ENCODE results near the gene CPT1C. TPM values are rescaled to one million over a fixed set of nuclear protein-coding genes. Genes with fewer than 3 reads are reported as not detected.

The CPT1C gene
- polyA plus RNA-seq, 1 donor from 2014 or later: 204 TPM

DNA sequence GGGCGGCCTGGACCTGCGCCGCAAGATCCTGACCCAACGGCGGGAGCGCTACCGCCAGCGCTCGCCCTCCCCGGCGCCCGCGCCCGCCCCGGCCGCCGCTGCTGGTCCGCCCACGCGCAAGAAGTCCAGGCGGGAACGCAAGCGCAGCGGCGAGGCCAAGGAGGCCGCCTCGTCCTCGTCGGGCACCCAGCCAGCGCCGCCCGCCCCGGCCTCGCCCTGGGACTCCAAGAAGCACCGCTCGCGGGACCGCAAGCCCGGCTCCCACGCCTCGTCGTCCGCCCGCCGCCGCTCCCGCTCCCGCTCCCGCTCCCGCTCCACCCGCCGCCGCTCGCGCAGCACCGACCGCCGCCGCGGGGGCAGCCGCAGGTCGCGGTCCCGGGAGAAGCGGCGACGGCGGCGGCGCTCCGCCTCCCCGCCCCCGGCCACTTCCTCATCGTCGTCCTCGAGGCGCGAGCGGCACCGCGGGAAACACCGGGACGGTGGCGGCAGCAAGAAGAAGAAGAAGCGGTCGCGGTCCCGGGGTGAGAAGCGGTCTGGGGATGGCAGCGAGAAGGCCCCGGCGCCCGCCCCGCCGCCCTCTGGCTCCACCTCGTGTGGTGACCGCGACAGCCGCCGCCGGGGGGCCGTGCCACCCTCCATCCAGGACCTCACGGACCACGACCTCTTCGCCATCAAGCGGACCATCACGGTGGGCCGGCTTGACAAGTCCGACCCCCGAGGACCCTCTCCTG is 38.9 kb upstream of the CPT1C start:
- H3F3A ChIP-seq (ENCODE audit: insufficient read depth, low read length, poor library complexity, severe bottlenecking): no peaks in the 10 kb centered on the region
- TF ChIP-seq TAF1 (IDR thresholded peaks at IDR 0.05; ENCODE audit: low read depth) (no peak), EP300 (conservative IDR thresholded peaks at IDR 0.05; ENCODE audit: poor library complexity, severe bottlenecking) (no peak), POLR2AphosphoS5 (IDR thresholded peaks at IDR 0.05) (no peak), MXI1 (conservative IDR thresholded peaks at IDR 0.05; ENCODE audit: poor library complexity, severe bottlenecking) (no peak), SMC3 (conservative IDR thresholded peaks at IDR 0.05; ENCODE audit: poor library complexity) (no peak), RAD21 (conservative IDR thresholded peaks at IDR 0.05) (no peak), EZH2 (IDR thresholded peaks at IDR 0.05; ENCODE audit: borderline replicate concordance, insufficient read depth, low read length, poor library complexity, severe bottlenecking) (no peak)
- TF ChIP-seq, protein P1, sequence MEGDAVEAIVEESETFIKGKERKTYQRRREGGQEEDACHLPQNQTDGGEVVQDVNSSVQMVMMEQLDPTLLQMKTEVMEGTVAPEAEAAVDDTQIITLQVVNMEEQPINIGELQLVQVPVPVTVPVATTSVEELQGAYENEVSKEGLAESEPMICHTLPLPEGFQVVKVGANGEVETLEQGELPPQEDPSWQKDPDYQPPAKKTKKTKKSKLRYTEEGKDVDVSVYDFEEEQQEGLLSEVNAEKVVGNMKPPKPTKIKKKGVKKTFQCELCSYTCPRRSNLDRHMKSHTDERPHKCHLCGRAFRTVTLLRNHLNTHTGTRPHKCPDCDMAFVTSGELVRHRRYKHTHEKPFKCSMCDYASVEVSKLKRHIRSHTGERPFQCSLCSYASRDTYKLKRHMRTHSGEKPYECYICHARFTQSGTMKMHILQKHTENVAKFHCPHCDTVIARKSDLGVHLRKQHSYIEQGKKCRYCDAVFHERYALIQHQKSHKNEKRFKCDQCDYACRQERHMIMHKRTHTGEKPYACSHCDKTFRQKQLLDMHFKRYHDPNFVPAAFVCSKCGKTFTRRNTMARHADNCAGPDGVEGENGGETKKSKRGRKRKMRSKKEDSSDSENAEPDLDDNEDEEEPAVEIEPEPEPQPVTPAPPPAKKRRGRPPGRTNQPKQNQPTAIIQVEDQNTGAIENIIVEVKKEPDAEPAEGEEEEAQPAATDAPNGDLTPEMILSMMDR (IDR thresholded peaks at IDR 0.05; ENCODE audit: poor library complexity, severe bottlenecking): no peak
- TF ChIP-seq, protein P2, sequence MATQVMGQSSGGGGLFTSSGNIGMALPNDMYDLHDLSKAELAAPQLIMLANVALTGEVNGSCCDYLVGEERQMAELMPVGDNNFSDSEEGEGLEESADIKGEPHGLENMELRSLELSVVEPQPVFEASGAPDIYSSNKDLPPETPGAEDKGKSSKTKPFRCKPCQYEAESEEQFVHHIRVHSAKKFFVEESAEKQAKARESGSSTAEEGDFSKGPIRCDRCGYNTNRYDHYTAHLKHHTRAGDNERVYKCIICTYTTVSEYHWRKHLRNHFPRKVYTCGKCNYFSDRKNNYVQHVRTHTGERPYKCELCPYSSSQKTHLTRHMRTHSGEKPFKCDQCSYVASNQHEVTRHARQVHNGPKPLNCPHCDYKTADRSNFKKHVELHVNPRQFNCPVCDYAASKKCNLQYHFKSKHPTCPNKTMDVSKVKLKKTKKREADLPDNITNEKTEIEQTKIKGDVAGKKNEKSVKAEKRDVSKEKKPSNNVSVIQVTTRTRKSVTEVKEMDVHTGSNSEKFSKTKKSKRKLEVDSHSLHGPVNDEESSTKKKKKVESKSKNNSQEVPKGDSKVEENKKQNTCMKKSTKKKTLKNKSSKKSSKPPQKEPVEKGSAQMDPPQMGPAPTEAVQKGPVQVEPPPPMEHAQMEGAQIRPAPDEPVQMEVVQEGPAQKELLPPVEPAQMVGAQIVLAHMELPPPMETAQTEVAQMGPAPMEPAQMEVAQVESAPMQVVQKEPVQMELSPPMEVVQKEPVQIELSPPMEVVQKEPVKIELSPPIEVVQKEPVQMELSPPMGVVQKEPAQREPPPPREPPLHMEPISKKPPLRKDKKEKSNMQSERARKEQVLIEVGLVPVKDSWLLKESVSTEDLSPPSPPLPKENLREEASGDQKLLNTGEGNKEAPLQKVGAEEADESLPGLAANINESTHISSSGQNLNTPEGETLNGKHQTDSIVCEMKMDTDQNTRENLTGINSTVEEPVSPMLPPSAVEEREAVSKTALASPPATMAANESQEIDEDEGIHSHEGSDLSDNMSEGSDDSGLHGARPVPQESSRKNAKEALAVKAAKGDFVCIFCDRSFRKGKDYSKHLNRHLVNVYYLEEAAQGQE (IDR thresholded peaks at IDR 0.05; ENCODE audit: borderline replicate concordance): no peak

DNA sequence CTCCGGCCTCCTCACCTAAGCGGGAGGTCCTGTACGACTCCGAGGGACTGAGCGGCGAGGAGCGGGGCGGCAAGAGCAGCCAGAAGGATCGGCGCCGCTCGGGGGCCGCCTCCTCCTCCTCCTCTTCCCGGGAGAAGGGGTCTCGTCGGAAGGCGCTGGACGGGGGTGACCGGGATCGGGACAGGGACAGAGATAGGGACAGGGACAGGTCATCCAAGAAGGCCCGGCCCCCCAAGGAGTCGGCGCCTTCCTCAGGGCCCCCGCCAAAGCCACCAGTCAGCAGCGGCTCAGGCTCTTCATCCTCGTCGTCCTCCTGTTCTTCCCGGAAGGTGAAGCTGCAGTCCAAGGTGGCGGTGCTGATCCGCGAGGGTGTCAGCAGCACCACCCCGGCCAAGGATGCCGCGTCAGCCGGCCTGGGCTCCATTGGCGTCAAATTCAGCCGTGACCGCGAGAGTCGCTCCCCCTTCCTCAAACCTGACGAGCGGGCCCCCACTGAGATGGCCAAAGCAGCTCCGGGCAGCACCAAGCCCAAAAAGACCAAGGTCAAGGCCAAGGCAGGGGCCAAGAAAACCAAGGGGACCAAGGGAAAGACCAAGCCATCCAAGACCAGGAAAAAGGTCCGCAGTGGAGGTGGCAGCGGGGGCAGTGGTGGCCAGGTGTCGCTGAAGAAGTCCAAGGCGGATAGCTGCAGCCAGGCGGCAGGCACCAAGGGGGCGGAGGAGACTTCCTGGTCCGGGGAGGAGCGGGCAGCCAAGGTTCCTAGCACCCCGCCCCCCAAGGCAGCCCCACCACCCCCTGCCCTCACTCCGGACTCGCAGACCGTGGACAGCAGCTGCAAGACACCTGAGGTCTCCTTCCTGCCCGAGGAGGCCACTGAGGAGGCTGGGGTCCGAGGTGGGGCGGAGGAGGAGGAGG is 38.1 kb upstream of the CPT1C start:
- H3K4me3 ChIP-seq (ENCODE audit: low read length): no peak overlapping the region
- no peak overlapping the region for H3K27ac ChIP-seq (ENCODE audit: low read length)
- no peaks in the 10 kb centered on the region for H4K20me1 ChIP-seq (ENCODE audit: insufficient read depth)
- no peaks in the 10 kb centered on the region for H3K36me3 ChIP-seq (ENCODE audit: insufficient read depth, low read length)
- H3K79me2 ChIP-seq (replicated peaks; ENCODE audit: insufficient read depth, low read length): no peaks in the 10 kb centered on the region
- no peak overlapping the region for H3K9ac ChIP-seq (ENCODE audit: low read length)
- H3K9me3 ChIP-seq (ENCODE audit: low read length): no peaks in the 10 kb centered on the region
- H3K9me2 ChIP-seq (ENCODE audit: insufficient read depth, low read length): no peaks in the 10 kb centered on the region
- H2AFZ ChIP-seq (ENCODE audit: low read depth, low read length): no peak overlapping the region
- no peak overlapping the region for H3K4me2 ChIP-seq (ENCODE audit: low read length)
- no peaks in the 10 kb centered on the region for H3K27me3 ChIP-seq (ENCODE audit: insufficient read depth, low read depth, low read length)
- TF ChIP-seq MXI1 (conservative IDR thresholded peaks at IDR 0.05; ENCODE audit: poor library complexity, severe bottlenecking) (no peak), EZH2 (IDR thresholded peaks at IDR 0.05; ENCODE audit: borderline replicate concordance, insufficient read depth, low read length, poor library complexity, severe bottlenecking) (no peak), TAF1 (IDR thresholded peaks at IDR 0.05; ENCODE audit: low read depth) (no peak), POLR2AphosphoS5 (IDR thresholded peaks at IDR 0.05) (no peak), EP300 (conservative IDR thresholded peaks at IDR 0.05; ENCODE audit: poor library complexity, severe bottlenecking) (no peak), SMC3 (conservative IDR thresholded peaks at IDR 0.05; ENCODE audit: poor library complexity) (no peak), RAD21 (conservative IDR thresholded peaks at IDR 0.05) (no peak)
- TF ChIP-seq, protein P2 (IDR thresholded peaks at IDR 0.05; ENCODE audit: borderline replicate concordance): no peak
- TF ChIP-seq, protein P1 (IDR thresholded peaks at IDR 0.05; ENCODE audit: poor library complexity, severe bottlenecking): no peak
- H3F3A ChIP-seq (ENCODE audit: insufficient read depth, low read length, poor library complexity, severe bottlenecking): no peaks in the 10 kb centered on the region

More for the DNA sequence above, 38.9 kb upstream of the CPT1C start:
- H3K4me2 ChIP-seq (ENCODE audit: low read length): no peak overlapping the region
- no peak overlapping the region for H2AFZ ChIP-seq (ENCODE audit: low read depth, low read length)
- H3K9me2 ChIP-seq (ENCODE audit: insufficient read depth, low read length): no peaks in the 10 kb centered on the region
- no peak overlapping the region for H3K9ac ChIP-seq (ENCODE audit: low read length)
- H3K79me2 ChIP-seq (replicated peaks; ENCODE audit: insufficient read depth, low read length): no peaks in the 10 kb centered on the region
- H3K4me3 ChIP-seq (ENCODE audit: low read length): no peak overlapping the region
- H3K27ac ChIP-seq (ENCODE audit: low read length): no peak overlapping the region
- H4K20me1 ChIP-seq (ENCODE audit: insufficient read depth): no peaks in the 10 kb centered on the region
- no peaks in the 10 kb centered on the region for H3K27me3 ChIP-seq (ENCODE audit: insufficient read depth, low read depth, low read length)
- no peaks in the 10 kb centered on the region for H3K9me3 ChIP-seq (ENCODE audit: low read length)
- no peaks in the 10 kb centered on the region for H3K36me3 ChIP-seq (ENCODE audit: insufficient read depth, low read length)
